ENCODE measurements around the gene ULBP1. TPM values are rescaled to one million over a fixed set of nuclear protein-coding genes. Genes with fewer than 3 reads are reported as not detected.

ULBP1 gene
- total RNA-seq (2021): 0.64 to 0.81 TPM (median 0.64 TPM) in 3 replicates
- percentile 35 among the genes with signal in this experiment for Bru-seq, nascent RNA
- long read RNA-seq, experiment 1, partial matches to known transcripts: 0 of 5 reads
- long read RNA-seq, experiment 1, other reads (novel, unspliced or antisense): 1 of 5 reads
- long read RNA-seq, experiment 2, partial matches to known transcripts: 2 of 2 reads
- long read RNA-seq, experiment 2, other reads (novel, unspliced or antisense): 0 of 2 reads
- long read RNA-seq, experiment 3: 0 reads

GRCh38 chr6:149963462-149964307, at the start of gene ULBP1:
TSS of gene ULBP1 (plus strand) at chr6:149963943. CDS start at chr6:149964050, 107 bp downstream.
- H3K27ac Mint-ChIP-seq: no peak within 1 kb of the TSS
- no peaks in the 10 kb centered on the region for H3K9me3 Mint-ChIP-seq
- H3K27me3 Mint-ChIP-seq (ENCODE audit: low read depth): peaks cover 100% of the 10 kb centered on the region
- H3K4me3 Mint-ChIP-seq: peak within 1 kb of the TSS; percentile 89
- POLR2A ChIA-PET: no interaction called here
- peaks cover 5% of the 10 kb centered on the region; the same call in 1 of the 2 replicates for H3K36me3 Mint-ChIP-seq
- H3K4me1 Mint-ChIP-seq: peaks cover 23% of the 10 kb centered on the region
- DNase-seq (ENCODE audit: low spot score) (peak; percentile 91), ATAC-seq (peak; percentile 69)
- CTCF ChIA-PET: interaction anchor here (1.1 kb wide), 1 partner anchor 53 kb away, joined by 3 read pairs; no protein-coding TSS in a partner anchor
- TF ChIP-seq ZNF423 (CRISPR knock-in tag; IDR thresholded peaks at IDR 0.05): no peak
- no peak for TF ChIP-seq SMAD4 (CRISPR knock-in tag; IDR thresholded peaks at IDR 0.05)
- TF ChIP-seq MLX (CRISPR knock-in tag; IDR thresholded peaks at IDR 0.05): no peak
- no peak for TF ChIP-seq NR2C2 (CRISPR knock-in tag; IDR thresholded peaks at IDR 0.05)
- no peak for TF ChIP-seq OVOL2 (CRISPR knock-in tag; IDR thresholded peaks at IDR 0.05; ENCODE audit: borderline replicate concordance)
- TF ChIP-seq ERG (CRISPR knock-in tag; IDR thresholded peaks at IDR 0.05): no peak
- TF ChIP-seq MYBL2 (CRISPR knock-in tag; IDR thresholded peaks at IDR 0.05): peak; percentile 51; the same call in 1 of the 2 replicates
- no peak for TF ChIP-seq CTCF (IDR thresholded peaks at IDR 0.05)
- no peak for TF ChIP-seq ELF4 (CRISPR knock-in tag; IDR thresholded peaks at IDR 0.05; ENCODE audit: low read depth)
- no peak for TF ChIP-seq ZBTB21 (CRISPR knock-in tag; IDR thresholded peaks at IDR 0.05; ENCODE audit: borderline replicate concordance)
- no peak for TF ChIP-seq IRF2 (CRISPR knock-in tag; IDR thresholded peaks at IDR 0.05; ENCODE audit: borderline replicate concordance, low read depth)
- no peak for TF ChIP-seq ATF6 (CRISPR knock-in tag; IDR thresholded peaks at IDR 0.05)
- TF ChIP-seq EMX1 (CRISPR knock-in tag; IDR thresholded peaks at IDR 0.05): no peak
- TF ChIP-seq CDX4 (CRISPR knock-in tag; IDR thresholded peaks at IDR 0.05; ENCODE audit: borderline replicate concordance): no peak
- TF ChIP-seq FOXP1 (CRISPR knock-in tag; IDR thresholded peaks at IDR 0.05; ENCODE audit: borderline replicate concordance): peak; percentile 26; the same call in 1 of the 2 replicates
- TF ChIP-seq HMGA2 (CRISPR knock-in tag; IDR thresholded peaks at IDR 0.05): no peak
- TF ChIP-seq SMAD3 (CRISPR knock-in tag; IDR thresholded peaks at IDR 0.05; ENCODE audit: borderline replicate concordance): no peak
- TF ChIP-seq FOXJ3 (CRISPR knock-in tag; IDR thresholded peaks at IDR 0.05; ENCODE audit: borderline replicate concordance): no peak
- TF ChIP-seq NFYB (CRISPR knock-in tag; conservative IDR thresholded peaks at IDR 0.05; ENCODE audit: low read depth): no peak
- TF ChIP-seq PREB (CRISPR knock-in tag; IDR thresholded peaks at IDR 0.05; ENCODE audit: borderline replicate concordance): no peak
- TF ChIP-seq ATF3 (CRISPR knock-in tag; conservative IDR thresholded peaks at IDR 0.05): peak; percentile 99
- TF ChIP-seq JUN (CRISPR knock-in tag; IDR thresholded peaks at IDR 0.05): no peak
- TF ChIP-seq FOXP4 (CRISPR knock-in tag; IDR thresholded peaks at IDR 0.05): no peak
- no peak for TF ChIP-seq TP53 (CRISPR knock-in tag; IDR thresholded peaks at IDR 0.05)

All from WTC11 (cell line).